Transverse colon (tissue), 3 donors: Measurements from ENCODE around the gene NLGN4Y.

Experiments used
- POLR2A ChIP-seq: fragments of 450-650 bp; IDR thresholded peaks from one replicate; pipeline ENCODE4 v1.6.1; 2016; ENCODE audit warnings: antibody characterized with exemption, mild to moderate bottlenecking, moderate library complexity
- TF ChIP-seq, protein P1 (sequence below), 5 experiments: fragments of 200-600 bp in 3 of 5; fragments of 450-650 bp in 2 of 5; sonication (generic) in 3 of 5; IDR thresholded peaks; 1 replicate in 2 of 5; 2 replicates in 3 of 5; pipeline ENCODE4 v1.5.1; 2016 to 2017; ENCODE audit warnings: antibody characterized with exemption in 5 of 5, inconsistent platforms in 3 of 5, mild to moderate bottlenecking in 2 of 5, moderate library complexity in 1 of 5

DNA sequence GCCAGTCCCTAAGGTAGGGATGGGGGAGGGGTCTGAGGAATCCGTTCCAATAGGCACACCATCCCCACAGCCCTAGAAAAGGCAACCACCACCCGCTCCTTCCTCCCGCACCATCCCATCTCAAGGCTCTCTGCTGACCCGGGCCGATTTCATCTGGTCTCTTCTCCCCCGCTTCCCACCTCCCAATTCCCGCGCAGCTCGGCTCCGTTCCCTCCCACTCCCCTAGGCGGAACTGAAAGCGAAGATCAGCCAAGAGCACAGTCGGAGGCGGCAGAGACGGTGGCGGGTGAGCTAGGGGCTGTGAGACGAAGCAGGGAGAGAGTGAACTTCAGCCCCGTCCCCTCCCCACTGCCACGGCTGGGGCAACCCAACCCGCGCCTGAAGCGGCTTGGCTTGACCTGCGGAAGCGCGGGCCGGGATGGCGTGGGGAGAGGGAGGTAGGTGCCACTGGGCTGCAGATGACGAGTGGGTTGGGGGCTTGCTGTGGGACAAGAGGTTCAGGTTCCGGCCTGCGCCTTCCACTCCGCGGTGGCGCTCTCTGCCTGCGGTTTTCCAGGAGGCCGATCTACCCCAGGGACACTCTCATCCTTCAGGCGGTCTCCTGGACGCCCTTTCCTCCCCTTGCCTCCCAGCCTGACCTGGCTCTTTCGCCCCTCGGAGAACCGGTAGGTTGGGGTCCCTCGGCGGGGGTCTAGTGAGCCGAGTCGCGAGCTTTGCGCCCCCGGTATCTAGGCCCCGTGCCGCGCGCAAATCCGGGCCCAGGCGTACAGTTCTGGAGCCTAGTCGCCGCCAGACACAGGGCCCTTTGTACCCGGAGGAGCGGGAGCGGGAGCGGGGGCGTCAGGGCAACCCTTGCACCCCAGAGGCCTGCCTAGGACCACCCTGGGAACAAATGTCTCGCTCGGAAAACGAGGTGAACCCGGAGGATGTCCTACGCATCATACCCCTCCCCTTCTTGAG is at the start of gene NLGN4Y:
- TF ChIP-seq, protein P1, sequence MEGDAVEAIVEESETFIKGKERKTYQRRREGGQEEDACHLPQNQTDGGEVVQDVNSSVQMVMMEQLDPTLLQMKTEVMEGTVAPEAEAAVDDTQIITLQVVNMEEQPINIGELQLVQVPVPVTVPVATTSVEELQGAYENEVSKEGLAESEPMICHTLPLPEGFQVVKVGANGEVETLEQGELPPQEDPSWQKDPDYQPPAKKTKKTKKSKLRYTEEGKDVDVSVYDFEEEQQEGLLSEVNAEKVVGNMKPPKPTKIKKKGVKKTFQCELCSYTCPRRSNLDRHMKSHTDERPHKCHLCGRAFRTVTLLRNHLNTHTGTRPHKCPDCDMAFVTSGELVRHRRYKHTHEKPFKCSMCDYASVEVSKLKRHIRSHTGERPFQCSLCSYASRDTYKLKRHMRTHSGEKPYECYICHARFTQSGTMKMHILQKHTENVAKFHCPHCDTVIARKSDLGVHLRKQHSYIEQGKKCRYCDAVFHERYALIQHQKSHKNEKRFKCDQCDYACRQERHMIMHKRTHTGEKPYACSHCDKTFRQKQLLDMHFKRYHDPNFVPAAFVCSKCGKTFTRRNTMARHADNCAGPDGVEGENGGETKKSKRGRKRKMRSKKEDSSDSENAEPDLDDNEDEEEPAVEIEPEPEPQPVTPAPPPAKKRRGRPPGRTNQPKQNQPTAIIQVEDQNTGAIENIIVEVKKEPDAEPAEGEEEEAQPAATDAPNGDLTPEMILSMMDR (IDR thresholded peaks at IDR 0.05), result no peak
- no peak for TF ChIP-seq POLR2A
